Measurements from ENCODE around the gene SKP1.
A peak's percentile ranks its signal among the peaks of the same experiment; 100 is the strongest.

The SKP1 gene

GRCh38 chr5:134116789-134117761 lies 59.7 kb downstream of the SKP1 start:
- Mint-ChIP-seq H3K27ac (no peak overlapping the region), H3K4me3 (peak overlapping the region; percentile 67), H3K9me3 (no peaks in the 10 kb centered on the region), H3K36me3 (peaks cover 24% of the 10 kb centered on the region), H3K4me1 (peaks cover 80% of the 10 kb centered on the region)
- no peak for DNase-seq (ENCODE audit: low spot score in 2 of 2)
- ATAC-seq = no peak

DNA sequence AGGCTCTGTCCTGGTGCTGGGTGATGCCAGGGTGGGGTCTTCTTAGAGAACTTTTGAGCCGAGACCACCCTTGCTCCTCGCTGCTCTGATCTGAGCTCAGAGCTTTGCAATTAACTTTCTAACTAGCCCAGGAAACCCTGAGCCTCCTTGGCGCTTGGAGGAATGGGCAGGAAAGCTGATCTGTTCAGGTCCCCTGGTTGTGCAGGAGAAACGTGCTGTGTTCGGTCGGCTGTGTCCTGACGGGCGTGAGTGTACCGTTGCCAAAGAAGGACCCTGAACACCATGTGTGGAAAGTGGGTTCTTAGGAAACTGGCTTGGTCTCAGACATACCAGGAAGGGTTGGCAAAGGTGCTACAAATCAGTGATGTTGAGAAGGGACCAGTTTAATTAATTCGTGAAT lies 60.5 kb downstream of the SKP1 start:
- no peaks in the 10 kb centered on the region for H3K9me3 Mint-ChIP-seq
- peaks cover 18% of the 10 kb centered on the region for H3K36me3 Mint-ChIP-seq
- peaks cover 81% of the 10 kb centered on the region for H3K4me1 Mint-ChIP-seq
- peak overlapping the region; percentile 67 for H3K4me3 Mint-ChIP-seq
- DNase-seq (ENCODE audit: low spot score in 2 of 2) = no peak
- H3K27ac Mint-ChIP-seq = no peak overlapping the region
- ATAC-seq = no peak

DNA sequence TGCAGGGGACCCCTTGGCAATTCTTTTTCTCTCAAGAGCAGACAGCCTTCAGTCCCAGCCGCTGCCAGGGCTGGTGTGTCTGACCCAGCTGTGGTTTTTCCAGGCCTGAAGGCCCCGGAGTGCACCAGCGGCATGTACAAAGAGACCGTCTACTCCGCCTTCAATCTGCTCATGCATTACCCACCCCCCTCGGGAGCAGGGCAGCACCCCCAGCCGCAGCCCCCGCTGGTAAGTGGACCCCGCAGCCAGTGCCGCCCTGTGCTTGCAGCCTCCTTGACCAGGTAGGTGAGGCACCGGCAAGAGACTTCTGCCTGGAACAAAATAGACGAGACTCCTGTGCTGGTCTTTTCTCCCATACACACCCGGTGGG lies 61.0 kb downstream of the SKP1 start:
- H3K36me3 Mint-ChIP-seq = peaks cover 17% of the 10 kb centered on the region
- DNase-seq (ENCODE audit: low spot score in 2 of 2) (no peak), ATAC-seq (no peak)
- H3K9me3 Mint-ChIP-seq = no peaks in the 10 kb centered on the region
- H3K4me1 Mint-ChIP-seq = peaks cover 82% of the 10 kb centered on the region
- H3K27ac Mint-ChIP-seq = no peak overlapping the region
- peak overlapping the region; percentile 67 for H3K4me3 Mint-ChIP-seq

DNA sequence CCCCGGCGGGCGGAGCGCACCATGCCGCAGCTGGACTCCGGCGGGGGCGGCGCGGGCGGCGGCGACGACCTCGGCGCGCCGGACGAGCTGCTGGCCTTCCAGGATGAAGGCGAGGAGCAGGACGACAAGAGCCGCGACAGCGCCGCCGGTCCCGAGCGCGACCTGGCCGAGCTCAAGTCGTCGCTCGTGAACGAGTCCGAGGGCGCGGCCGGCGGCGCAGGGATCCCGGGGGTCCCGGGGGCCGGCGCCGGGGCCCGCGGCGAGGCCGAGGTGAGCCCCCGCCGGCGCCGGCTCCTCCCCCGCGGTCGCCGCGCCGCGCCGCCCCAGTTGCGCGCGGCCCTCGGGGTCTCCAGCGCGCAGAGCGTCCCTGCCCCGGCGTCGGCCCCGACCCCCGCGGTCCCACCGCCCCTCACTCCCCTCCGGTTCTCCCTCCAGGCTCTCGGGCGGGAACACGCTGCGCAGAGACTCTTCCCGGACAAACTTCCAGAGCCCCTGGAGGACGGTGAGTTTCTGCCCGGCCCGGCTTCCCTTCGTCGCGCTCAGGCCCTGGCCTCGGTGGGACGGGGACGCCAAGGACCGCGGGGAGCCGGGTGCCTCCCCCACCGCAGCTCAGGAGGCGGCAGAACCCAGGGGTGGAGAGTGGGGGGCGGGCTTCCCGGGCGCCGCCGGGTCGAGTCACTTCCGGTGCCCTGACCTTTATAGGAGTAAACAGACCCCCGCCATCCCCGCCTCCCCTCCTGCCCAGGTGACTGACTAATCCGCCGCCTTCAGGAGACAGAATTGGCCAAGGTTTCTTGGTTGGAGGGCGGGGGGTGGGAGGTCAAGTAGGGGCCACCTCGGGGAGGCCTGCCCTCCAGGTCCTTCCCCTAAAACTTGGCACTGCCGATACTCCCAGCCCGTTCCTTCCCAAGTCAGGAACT lies 61.6 kb downstream of the SKP1 start:
- DNase-seq (ENCODE audit: low spot score in 2 of 2) (no peak), ATAC-seq (peak; percentile 9)
- H3K36me3 Mint-ChIP-seq = peaks cover 11% of the 10 kb centered on the region
- H3K4me3 Mint-ChIP-seq = peak overlapping the region; percentile 67
- no peak overlapping the region for H3K27ac Mint-ChIP-seq
- H3K4me1 Mint-ChIP-seq = peaks cover 76% of the 10 kb centered on the region
- no peaks in the 10 kb centered on the region for H3K9me3 Mint-ChIP-seq

GRCh38 chr5:134113902-134114875 lies 62.6 kb downstream of the SKP1 start, which contains the start of gene TCF7:
TCF7 (plus strand) TSS chr5:134114681; CDS start chr5:134114907, 226 bp downstream.
- Mint-ChIP-seq H3K4me3 (peak within 1 kb of the TSS; percentile 77), H3K27ac (peak within 1 kb of the TSS; percentile 60), H3K36me3 (peaks cover 7% of the 10 kb centered on the region), H3K9me3 (no peaks in the 10 kb centered on the region), H3K4me1 (peaks cover 67% of the 10 kb centered on the region)
- peak; percentile 51 to 74 for DNase-seq (ENCODE audit: low spot score in 2 of 2)
- ATAC-seq = peak; percentile 58

- no peak for DNase-seq (ENCODE audit: low spot score in 2 of 2)
- Mint-ChIP-seq H3K9me3 (no peaks in the 10 kb centered on the region), H3K4me3 (peak overlapping the region; percentile 77), H3K36me3 (peaks cover 7% of the 10 kb centered on the region), H3K4me1 (peaks cover 61% of the 10 kb centered on the region), H3K27ac (peak overlapping the region; percentile 60)
- ATAC-seq = no peak
These were observed 63.3 kb downstream of the SKP1 start for GRCh38 chr5:134113363-134113889.

DNA sequence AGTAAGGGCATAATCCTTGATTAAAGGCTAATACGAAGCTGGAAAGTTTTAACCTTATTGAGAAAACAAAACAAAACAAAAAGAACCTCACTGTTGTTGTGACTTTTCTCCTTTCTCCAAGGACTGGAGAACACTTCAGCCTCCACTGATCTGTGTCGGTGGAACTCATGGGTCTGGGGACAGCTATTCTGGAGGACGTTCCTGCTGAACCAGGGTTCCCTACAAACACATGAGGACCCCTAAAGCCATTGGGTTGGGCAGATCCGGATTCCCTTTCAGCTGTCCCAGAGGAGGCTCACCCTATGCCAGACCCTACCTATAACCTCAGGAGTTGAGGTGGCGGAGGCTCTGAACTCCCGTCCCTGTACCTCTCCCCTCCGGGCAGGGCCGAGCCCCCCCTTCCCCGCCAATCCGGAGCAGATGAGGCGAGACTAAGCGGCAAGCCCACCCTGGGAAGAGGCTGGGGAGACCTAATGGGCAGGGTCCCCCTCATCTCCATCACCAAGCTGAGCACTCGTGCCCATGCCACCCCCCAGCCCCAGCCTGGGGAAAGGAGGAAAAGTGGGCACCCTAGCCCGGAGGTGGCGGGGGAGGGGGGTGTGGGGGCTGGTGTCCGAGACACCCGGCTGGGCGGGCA lies 63.9 kb downstream of the SKP1 start:
- no peaks in the 10 kb centered on the region for H3K9me3 Mint-ChIP-seq
- no peak for DNase-seq (ENCODE audit: low spot score in 2 of 2)
- ATAC-seq = no peak
- H3K4me1 Mint-ChIP-seq = peaks cover 59% of the 10 kb centered on the region
- peak overlapping the region; percentile 77 for H3K4me3 Mint-ChIP-seq
- H3K36me3 Mint-ChIP-seq = peaks cover 7% of the 10 kb centered on the region
- H3K27ac Mint-ChIP-seq = no peak overlapping the region

DNA sequence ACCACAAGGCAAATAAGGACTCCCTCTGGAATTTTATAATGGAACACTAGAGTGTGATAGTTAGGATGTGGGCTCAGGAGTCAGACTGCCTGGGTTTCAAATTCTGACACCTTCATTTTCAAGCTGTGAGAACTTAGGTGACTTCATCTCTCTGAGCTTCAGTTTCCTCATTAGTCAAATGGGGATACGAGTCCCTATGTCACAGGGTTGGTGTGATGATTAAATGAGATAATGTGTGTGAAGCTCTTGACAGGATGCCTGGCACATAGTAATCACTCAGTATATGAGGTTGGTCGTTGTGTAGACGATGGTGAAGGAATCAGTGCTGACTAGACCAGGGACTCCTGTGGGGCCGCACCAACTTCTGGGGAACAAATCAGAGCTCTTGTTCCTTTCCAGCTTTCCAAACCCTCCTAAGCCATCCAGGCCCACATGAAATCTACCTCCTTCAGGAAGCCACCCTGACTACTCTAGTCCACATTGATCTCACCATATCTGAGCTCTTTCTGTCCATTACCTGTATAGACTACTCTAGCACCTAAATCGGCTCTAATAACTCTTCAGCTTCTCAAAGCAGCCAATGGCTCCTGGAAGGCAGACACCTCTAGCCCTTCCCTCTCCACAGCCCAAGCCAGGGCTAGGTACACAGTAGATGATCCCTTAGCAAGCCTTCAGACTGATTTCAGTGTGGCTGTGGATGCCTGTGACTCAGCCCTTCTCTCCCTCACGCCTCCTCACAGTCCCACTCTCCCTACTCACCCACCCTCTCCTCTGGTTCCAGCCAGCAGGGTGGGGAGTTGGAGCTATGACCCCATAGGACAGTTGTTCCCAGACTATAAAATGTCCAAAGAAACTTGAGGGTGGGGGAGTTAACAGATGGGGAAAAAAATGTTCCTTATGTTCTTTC lies 64.8 kb downstream of the SKP1 start:
- H3K4me3 Mint-ChIP-seq = peak overlapping the region; percentile 25
- H3K27ac Mint-ChIP-seq = peak overlapping the region; percentile 44
- DNase-seq (ENCODE audit: low spot score in 2 of 2) (no peak), ATAC-seq (peak; percentile 93)
- peaks cover 59% of the 10 kb centered on the region for H3K4me1 Mint-ChIP-seq
- H3K9me3 Mint-ChIP-seq = no peaks in the 10 kb centered on the region
- peaks cover 7% of the 10 kb centered on the region for H3K36me3 Mint-ChIP-seq

- Mint-ChIP-seq H3K4me1 (peaks cover 57% of the 10 kb centered on the region), H3K36me3 (peaks cover 1% of the 10 kb centered on the region), H3K9me3 (no peaks in the 10 kb centered on the region), H3K4me3 (no peak overlapping the region), H3K27ac (no peak overlapping the region)
- ATAC-seq = no peak
- no peak for DNase-seq (ENCODE audit: low spot score in 2 of 2)
These were observed 66.4 kb downstream of the SKP1 start for GRCh38 chr5:134110382-134110781.

DNA sequence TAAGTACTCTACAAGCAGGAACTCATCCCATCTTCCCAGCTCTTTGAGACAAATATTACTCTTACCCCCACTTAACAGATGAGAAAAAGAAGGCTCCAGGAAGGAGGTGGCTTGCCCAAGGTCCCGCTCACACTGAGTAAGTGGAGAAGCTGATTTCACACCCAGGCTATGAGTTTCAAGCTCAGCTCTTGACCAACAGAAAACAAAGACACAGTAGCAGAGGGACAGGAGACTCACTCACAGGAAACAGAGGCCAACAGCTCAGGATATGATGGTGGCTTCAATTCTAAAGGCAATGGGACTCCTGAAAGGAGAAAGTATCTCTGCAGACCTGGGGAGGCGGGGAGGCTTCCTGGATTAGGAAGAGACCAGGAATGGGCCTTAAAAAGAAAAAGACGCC lies 69.0 kb downstream of the SKP1 start:
- Mint-ChIP-seq H3K27ac (no peak overlapping the region), H3K9me3 (no peaks in the 10 kb centered on the region), H3K4me1 (peaks cover 71% of the 10 kb centered on the region), H3K4me3 (no peak overlapping the region), H3K36me3 (no peaks in the 10 kb centered on the region)
- DNase-seq (ENCODE audit: low spot score in 2 of 2) (no peak), ATAC-seq (no peak)

DNA sequence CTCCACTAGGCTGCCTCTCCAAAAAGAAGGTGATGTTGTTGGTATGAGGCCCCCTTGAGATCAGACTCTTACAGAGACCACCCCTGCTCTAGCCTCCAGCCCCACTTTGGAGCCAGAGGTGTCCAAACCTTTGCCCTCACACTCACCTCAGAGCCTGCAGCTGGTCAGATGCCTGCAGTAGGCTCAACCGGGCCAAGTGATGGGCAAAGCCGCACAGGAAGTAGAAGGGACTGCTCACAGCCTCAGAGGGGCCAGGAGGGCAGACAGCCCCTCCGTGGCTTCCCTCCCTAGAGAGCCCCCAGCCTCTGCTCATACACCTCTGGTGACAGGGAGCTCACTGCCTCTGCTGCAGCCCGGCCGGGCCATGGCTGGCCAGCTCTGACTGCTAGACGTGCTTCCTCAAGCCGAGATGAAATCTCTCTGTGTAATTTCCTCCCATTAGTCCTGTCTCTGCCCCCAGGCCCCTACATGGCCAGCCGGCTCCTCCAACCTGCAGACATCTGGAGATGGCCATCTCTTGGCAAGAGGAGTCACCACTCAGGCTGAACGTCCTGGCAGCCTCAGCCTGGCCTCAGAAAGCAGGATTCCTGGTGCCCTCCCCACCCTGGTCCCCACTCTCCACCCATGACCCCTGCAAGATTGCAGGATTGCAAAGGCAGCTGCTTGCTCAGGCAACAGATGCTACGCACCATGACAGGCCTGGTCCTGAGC lies 69.6 kb downstream of the SKP1 start:
- Mint-ChIP-seq H3K4me3 (no peak overlapping the region), H3K27ac (no peak overlapping the region)

GRCh38 chr5:134103998-134104654 lies 72.6 kb downstream of the SKP1 start:
- Mint-ChIP-seq H3K4me1 (peaks cover 85% of the 10 kb centered on the region), H3K36me3 (no peaks in the 10 kb centered on the region), H3K4me3 (peak overlapping the region; percentile 67), H3K9me3 (no peaks in the 10 kb centered on the region), H3K27ac (peak overlapping the region; percentile 65)
- ATAC-seq (peak; percentile 2), DNase-seq (ENCODE audit: low spot score in 2 of 2) (peak in 1 of 2 donors; percentile 56)

More for the DNA sequence above, 69.6 kb downstream of the SKP1 start:
- Mint-ChIP-seq H3K4me1 (peaks cover 69% of the 10 kb centered on the region), H3K9me3 (no peaks in the 10 kb centered on the region), H3K36me3 (no peaks in the 10 kb centered on the region)
- no peak for ATAC-seq
- peak in 1 of 2 donors; percentile 49 for DNase-seq (ENCODE audit: low spot score in 2 of 2)

Measured in stimulated activated effector memory CD8-positive, alpha-beta T cell treated with anti-CD3 and anti-CD28 coated beads, Interleukin-12 subunit alpha, Interleukin-12 subunit beta, amount 100 ng/mL, for 72 hours (primary cell).